ENCODE results near the gene TGFBR2.
"Not testable (repeated sequence)": the region's sequence is repeated elsewhere in the genome, so short reads cannot be mapped to it uniquely, and the experiment has no call there.

The TGFBR2 gene

GRCh38 chr3:30666572-30667279, 60.3 kb downstream of the TGFBR2 start:
- no peak for DNase-seq
- no peaks in the 10 kb centered on the region for H3K9me3 ChIP-seq
- H3K4me3 ChIP-seq = no peak overlapping the region
- H3K4me1 ChIP-seq = peaks cover 0 to 71% (median 45%) of the 10 kb centered on the region in 4 donors
- no peak for TF ChIP-seq CTCF (IDR thresholded peaks at IDR 0.05)
- intact Hi-C loops (cut with DNase I; ENCODE audit: low total_unique reads) = no loop called here
- peaks cover 13 to 30% (median 23%) of the 10 kb centered on the region in 3 donors for H3K36me3 ChIP-seq
- H3K27ac ChIP-seq = peak overlapping the region; percentile 31 to 40
- no peaks in the 10 kb centered on the region for H3K27me3 ChIP-seq

- intact Hi-C loops (cut with DNase I; ENCODE audit: low total_unique reads) = no loop called here
- Histone ChIP-seq H3K4me3 (no peak overlapping the region), H3K9me3 (no peaks in the 10 kb centered on the region), H3K27ac (peak overlapping the region; percentile 31 to 40), H3K36me3 (peaks cover 15 to 36% (median 29%) of the 10 kb centered on the region in 3 donors), H3K27me3 (no peaks in the 10 kb centered on the region), H3K4me1 (peaks cover 0 to 71% (median 44%) of the 10 kb centered on the region in 4 donors)
- DNase-seq = no peak
- TF ChIP-seq CTCF (IDR thresholded peaks at IDR 0.05) = no peak
These were observed 60.9 kb downstream of the TGFBR2 start for GRCh38 chr3:30667280-30667651.

- DNase-seq = no peak
- H3K4me3 ChIP-seq = no peak overlapping the region
- no peak for TF ChIP-seq CTCF (IDR thresholded peaks at IDR 0.05)
- peaks cover 20 to 44% (median 37%) of the 10 kb centered on the region in 3 donors for H3K36me3 ChIP-seq
- intact Hi-C loops (cut with DNase I; ENCODE audit: low total_unique reads) = no loop called here
- peaks cover 0 to 71% (median 41%) of the 10 kb centered on the region in 4 donors for H3K4me1 ChIP-seq
- H3K9me3 ChIP-seq = no peaks in the 10 kb centered on the region
- H3K27ac ChIP-seq = peak overlapping the region in 1 of 2 donors; percentile 4
- H3K27me3 ChIP-seq = no peaks in the 10 kb centered on the region
These were observed 61.7 kb downstream of the TGFBR2 start for GRCh38 chr3:30668051-30668609.

- H3K4me1 ChIP-seq = peaks cover 0 to 71% (median 33%) of the 10 kb centered on the region in 4 donors
- intact Hi-C loops (cut with DNase I; ENCODE audit: low total_unique reads); H3K9me3 ChIP-seq; DNase-seq; H3K4me3 ChIP-seq; H3K27me3 ChIP-seq; H3K27ac ChIP-seq: not testable (repeated sequence)
- H3K36me3 ChIP-seq = peaks cover 27 to 57% (median 41%) of the 10 kb centered on the region in 3 donors
These were observed 63.0 kb downstream of the TGFBR2 start for GRCh38 chr3:30669360-30669934.

GRCh38 chr3:30670292-30670691, 63.9 kb downstream of the TGFBR2 start:
- Histone ChIP-seq H3K9me3 (no peaks in the 10 kb centered on the region), H3K4me3 (no peak overlapping the region), H3K36me3 (peaks cover 36 to 66% (median 50%) of the 10 kb centered on the region in 3 donors), H3K27me3 (no peaks in the 10 kb centered on the region), H3K27ac (no peak overlapping the region), H3K4me1 (peaks cover 0 to 71% (median 24%) of the 10 kb centered on the region in 4 donors)
- TF ChIP-seq CTCF (IDR thresholded peaks at IDR 0.05) = no peak
- DNase-seq = no peak
- intact Hi-C loops (cut with DNase I; ENCODE audit: low total_unique reads) = no loop called here
